Esophagus muscularis mucosa (tissue), 4 donors: ENCODE results near the gene KLHDC4.

Experiments
- EP300 ChIP-seq: sonication (generic); formaldehyde crosslinking; IDR thresholded peaks from one replicate; pipeline ENCODE4 v1.6.1; 2017; ENCODE audit warnings: antibody characterized with exemption
- POLR2A ChIP-seq: fragments of 450-650 bp; IDR thresholded peaks from one replicate; pipeline ENCODE4 v1.6.1; 2017; ENCODE audit warnings: antibody characterized with exemption, moderate library complexity, mild to moderate bottlenecking, low read depth
- POLR2AphosphoS5 ChIP-seq, 2 donors: sonication (generic); formaldehyde crosslinking; IDR thresholded peaks; one replicate each; pipeline ENCODE4 v1.6.1; 2017; ENCODE audit warnings: antibody characterized with exemption in 2 of 2
- TF ChIP-seq, protein P1 (sequence below), 3 experiments: fragments of 200-600 bp in 2 of 3; fragments of 450-650 bp in 1 of 3; sonication (generic) in 2 of 3; IDR thresholded peaks; one replicate each; pipeline ENCODE4 v1.5.1; 2017 to 2019; ENCODE audit warnings: antibody characterized with exemption in 3 of 3, mild to moderate bottlenecking in 2 of 3, moderate library complexity in 1 of 3

DNA sequence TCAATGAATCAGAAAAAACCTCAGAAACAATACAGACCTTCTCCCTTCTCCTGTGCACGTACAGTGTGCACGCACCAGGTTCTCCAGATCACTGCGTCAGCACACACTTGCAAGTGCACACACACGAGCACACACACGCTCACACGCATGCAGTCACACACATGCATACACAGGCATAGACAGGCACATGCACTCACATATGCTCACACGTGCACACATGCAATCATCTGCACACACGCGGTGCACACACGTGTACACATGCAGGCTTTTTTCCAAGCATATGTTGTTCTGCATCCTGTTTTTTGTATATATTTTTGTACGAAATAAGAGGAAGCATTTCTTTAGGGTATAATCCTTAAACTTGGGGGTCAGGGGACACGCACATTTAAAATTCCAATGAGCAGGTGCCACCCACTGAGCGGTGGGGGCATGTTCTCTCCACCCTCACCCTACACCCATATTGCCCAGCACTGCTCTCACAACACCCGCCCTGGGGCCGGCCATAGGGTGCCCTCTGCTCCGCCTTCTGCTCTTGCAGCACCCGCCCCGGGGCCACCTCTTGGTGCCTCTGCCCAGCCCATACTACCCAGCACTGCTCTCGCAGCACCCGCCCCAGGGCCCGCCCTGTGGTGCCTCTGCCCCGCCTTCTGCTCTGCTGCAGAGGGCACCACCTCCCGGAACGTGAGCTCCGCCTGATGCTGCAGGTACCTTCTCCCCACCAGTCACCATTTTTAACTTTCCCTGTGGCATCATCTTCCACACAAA, 20.9 kb downstream of the KLHDC4 start:
- TF ChIP-seq, protein P1, sequence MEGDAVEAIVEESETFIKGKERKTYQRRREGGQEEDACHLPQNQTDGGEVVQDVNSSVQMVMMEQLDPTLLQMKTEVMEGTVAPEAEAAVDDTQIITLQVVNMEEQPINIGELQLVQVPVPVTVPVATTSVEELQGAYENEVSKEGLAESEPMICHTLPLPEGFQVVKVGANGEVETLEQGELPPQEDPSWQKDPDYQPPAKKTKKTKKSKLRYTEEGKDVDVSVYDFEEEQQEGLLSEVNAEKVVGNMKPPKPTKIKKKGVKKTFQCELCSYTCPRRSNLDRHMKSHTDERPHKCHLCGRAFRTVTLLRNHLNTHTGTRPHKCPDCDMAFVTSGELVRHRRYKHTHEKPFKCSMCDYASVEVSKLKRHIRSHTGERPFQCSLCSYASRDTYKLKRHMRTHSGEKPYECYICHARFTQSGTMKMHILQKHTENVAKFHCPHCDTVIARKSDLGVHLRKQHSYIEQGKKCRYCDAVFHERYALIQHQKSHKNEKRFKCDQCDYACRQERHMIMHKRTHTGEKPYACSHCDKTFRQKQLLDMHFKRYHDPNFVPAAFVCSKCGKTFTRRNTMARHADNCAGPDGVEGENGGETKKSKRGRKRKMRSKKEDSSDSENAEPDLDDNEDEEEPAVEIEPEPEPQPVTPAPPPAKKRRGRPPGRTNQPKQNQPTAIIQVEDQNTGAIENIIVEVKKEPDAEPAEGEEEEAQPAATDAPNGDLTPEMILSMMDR (IDR thresholded peaks at IDR 0.05): no peak
- TF ChIP-seq POLR2A (no peak), EP300 (no peak), POLR2AphosphoS5 (IDR thresholded peaks at IDR 0.05) (no peak)
